GM12878 (cell line): ENCODE measurements around the gene ASGR1. TPM values are rescaled to one million over a fixed set of nuclear protein-coding genes. Genes with fewer than 3 reads are reported as not detected.

Experiments
- ATF7 ChIP-seq: fragments of 450-650 bp; IDR thresholded peaks from 2 replicates; pipeline ENCODE4 v1.6.1; 2016; ENCODE audit warnings: low read depth, mild to moderate bottlenecking
- BHLHE40 ChIP-seq, 2 experiments: fragments of 450-650 bp in 1 of 2; IDR thresholded peaks; 2 replicates each; pipeline ENCODE4 v1.6.1; 2011 to 2017; ENCODE audit warnings: low read depth in 2 of 2, borderline replicate concordance in 1 of 2, improper control_type of control experiment in 1 of 2, low read length in 1 of 2, mild to moderate bottlenecking in 1 of 2
- CREM ChIP-seq: IDR thresholded peaks from 2 replicates; pipeline ENCODE4 v1.6.1; 2014; ENCODE audit warnings: antibody characterized with exemption, low read depth
- DPF2 ChIP-seq: fragments of 450-650 bp; IDR thresholded peaks from 2 replicates; pipeline ENCODE4 v1.6.1; 2017; ENCODE audit warnings: mild to moderate bottlenecking
- EGR1 ChIP-seq, 2 experiments: IDR thresholded peaks; 1 replicate in 1 of 2; 2 replicates in 1 of 2; pipeline ENCODE4 v1.6.1; 2011 to 2012; ENCODE audit warnings: low read depth in 2 of 2, low read length in 2 of 2, borderline replicate concordance in 1 of 2, mild to moderate bottlenecking in 1 of 2, moderate library complexity in 1 of 2
- GATAD2B ChIP-seq: fragments of 450-650 bp; conservative IDR thresholded peaks from 2 replicates; pipeline ENCODE4 v1.6.1; 2017; ENCODE audit warnings: low read depth, mild to moderate bottlenecking, moderate library complexity
- HCFC1 ChIP-seq: fragments of 150-350 bp; IDR thresholded peaks from 2 replicates; pipeline ENCODE4 v1.6.1; 2014; ENCODE audit warnings: low read length
- IKZF1 ChIP-seq: fragments of 450-650 bp; conservative IDR thresholded peaks from 2 replicates; pipeline ENCODE4 v1.6.1; 2017; ENCODE audit warnings: antibody characterized with exemption, mild to moderate bottlenecking
- IRF4 ChIP-seq: IDR thresholded peaks from 2 replicates; pipeline ENCODE4 v1.6.1; 2011; ENCODE audit warnings: low read depth, low read length
- LARP7 ChIP-seq: fragments of 450-650 bp; IDR thresholded peaks from 2 replicates; pipeline ENCODE4 v1.6.1; 2017; ENCODE audit warnings: mild to moderate bottlenecking
- MYB ChIP-seq: fragments of 150-350 bp; IDR thresholded peaks from 2 replicates; pipeline ENCODE4 v1.6.1; 2014; ENCODE audit warnings: mild to moderate bottlenecking, low read depth, low read length, borderline replicate concordance
- POLR2A ChIP-seq: IDR thresholded peaks from 2 replicates; pipeline ENCODE4 v1.6.1; 2011; ENCODE audit warnings: low read depth, mild to moderate bottlenecking, low read length
- POLR2AphosphoS5 ChIP-seq: IDR thresholded peaks from 2 replicates; pipeline ENCODE4 v1.6.1; 2011; ENCODE audit warnings: mild to moderate bottlenecking, low read length, inconsistent platforms
- SIX5 ChIP-seq: IDR thresholded peaks from 2 replicates; pipeline ENCODE4 v1.6.1; 2011; ENCODE audit warnings: mild to moderate bottlenecking, low read depth, low read length, moderate library complexity; ENCODE audit not compliant: severe bottlenecking
- SRF ChIP-seq, 2 experiments: IDR thresholded peaks; 2 replicates each; pipeline ENCODE4 v1.6.1; 2011; ENCODE audit warnings: low read depth in 2 of 2, low read length in 2 of 2, mild to moderate bottlenecking in 1 of 2, moderate library complexity in 1 of 2
- YBX1 ChIP-seq: fragments of 450-650 bp; IDR thresholded peaks from 2 replicates; pipeline ENCODE4 v1.6.1; 2016; ENCODE audit warnings: antibody characterized with exemption
- YY1 ChIP-seq: IDR thresholded peaks from 2 replicates; pipeline ENCODE4 v1.6.1; 2011; ENCODE audit warnings: low read depth, mild to moderate bottlenecking, low read length
- polyA plus RNA-seq, 11 experiments: library from polyadenylated mRNA; depleted of rRNA in 4 of 11; unstranded in 6 of 11; stranded (reverse) in 5 of 11; fragments of >200 nt; fragmentation: Nextera tagmentation in 4 of 11; fragmentation: Illumina TruSeq in 1 of 11; extraction: Ambion mirVana in 4 of 11; extraction: Trizol in 1 of 11; gene quantifications; 1 replicate in 1 of 11; 2 replicates in 10 of 11; pipeline versions ENCODE4 v1.2.1 to v1.2.3, GENCODE V29; 2011 to 2016; ENCODE audit warnings: inconsistent platforms in 2 of 11, missing spikeins in 2 of 11, low read depth in 1 of 11
- total RNA-seq, 4 experiments: library from RNA; depleted of rRNA in 3 of 4; stranded (reverse); fragments of >200 nt in 3 of 4; fragmentation: Illumina TruSeq in 1 of 4; extraction: Trizol in 1 of 4; gene quantifications; 2 replicates each; pipeline versions ENCODE4 v1.2.1 to v1.2.3, GENCODE V29; 2013 to 2021
- TF ChIP-seq, protein P1 (sequence below): IDR thresholded peaks from 2 replicates; pipeline ENCODE4 v1.6.1; 2012; ENCODE audit warnings: low read depth, low read length, improper control_type of control experiment

ASGR1 gene
- total and polyA plus RNA-seq, 10 of the 15 experiments (the other 5 are each of a cell fraction or from before 2014, with no cell fraction given), result 0.06 to 0.34 (median 0.14) TPM; not detected in 6

DNA sequence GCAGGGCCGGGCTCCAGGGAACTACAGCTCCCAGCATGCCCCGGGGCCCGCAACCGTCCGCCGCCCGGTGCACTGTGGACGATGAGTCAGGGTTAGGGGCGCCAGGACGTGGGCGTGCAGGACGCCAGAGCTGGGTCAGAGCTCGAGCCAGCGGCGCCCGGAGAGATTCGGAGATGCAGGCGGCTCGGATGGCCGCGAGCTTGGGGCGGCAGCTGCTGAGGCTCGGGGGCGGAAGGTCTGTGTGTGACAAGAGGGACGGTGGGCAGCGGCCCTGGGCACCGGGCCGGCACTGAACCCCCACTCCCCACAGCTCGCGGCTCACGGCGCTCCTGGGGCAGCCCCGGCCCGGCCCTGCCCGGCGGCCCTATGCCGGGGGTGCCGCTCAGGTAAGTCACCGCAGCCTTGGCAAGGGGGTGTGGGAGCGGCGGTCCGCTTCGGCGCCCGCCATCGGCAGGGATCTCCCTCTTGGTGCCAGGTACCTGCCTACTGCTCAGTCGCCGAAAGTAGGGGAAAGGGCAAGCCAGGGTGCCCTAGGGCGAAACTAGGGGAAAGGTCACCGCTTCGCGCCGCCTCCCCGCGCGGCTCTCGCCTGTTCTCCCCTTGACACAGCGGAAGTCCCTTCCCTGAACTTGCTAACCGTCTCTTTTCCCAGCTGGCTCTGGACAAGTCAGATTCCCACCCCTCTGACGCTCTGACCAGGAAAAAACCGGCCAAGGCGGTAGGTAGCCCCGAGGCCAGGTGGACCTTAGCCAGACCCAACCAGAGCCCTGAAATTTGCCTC, 40.8 kb upstream of the ASGR1 start, which contains the start of the genes ACADVL and DLG4 (continued):
- TF ChIP-seq SRF (IDR thresholded peaks at IDR 0.05; ENCODE audit: low read depth in 2 of 2, low read length in 2 of 2) (0 out of 4 replicates have a peak, but pooled peaks of 1 of the 2 experiments have one; percentile 27), YBX1 (no peak), ATF7 (0 out of 2 replicates have a peak, but pooled peaks have one; percentile 32), POLR2AphosphoS5 (peak; percentile 48; the same call in 1 of the 2 replicates), SIX5 (peak; percentile 83), IKZF1 (peak; percentile 72), LARP7 (peak; percentile 56; the same call in 1 of the 2 replicates), CREM (peak; percentile 79), YY1 (peak; percentile 81), BHLHE40 (IDR thresholded peaks at IDR 0.05; ENCODE audit: borderline replicate concordance in 1 of 2, low read depth in 2 of 2, low read length in 1 of 2) (peak; percentile 8 to 37; a peak in 1 of 4 replicates), POLR2A (peak; percentile 88), HCFC1 (peak; percentile 88), MYB (peak; percentile 86), EGR1 (IDR thresholded peaks at IDR 0.05; ENCODE audit: borderline replicate concordance in 1 of 2, low read depth in 2 of 2, low read length in 2 of 2) (peak; percentile 55 to 96), IRF4 (no peak), DPF2 (peak; percentile 82), GATAD2B (peak; percentile 78; the same call in 1 of the 2 replicates)
- TF ChIP-seq, protein P1, sequence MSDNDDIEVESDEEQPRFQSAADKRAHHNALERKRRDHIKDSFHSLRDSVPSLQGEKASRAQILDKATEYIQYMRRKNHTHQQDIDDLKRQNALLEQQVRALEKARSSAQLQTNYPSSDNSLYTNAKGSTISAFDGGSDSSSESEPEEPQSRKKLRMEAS, result 0 out of 2 replicates have a peak, but pooled peaks have one; percentile 57
- TF ChIP-seq, all 136 proteins: peak for 29
